ENCODE measurements around the gene TRIM65. TPM values are rescaled to one million over a fixed set of nuclear protein-coding genes. Genes with fewer than 3 reads are reported as not detected.

Gene TRIM65
- total and polyA plus RNA-seq, 2 experiments from 2014 or later = 13.8 to 54.0 TPM

DNA sequence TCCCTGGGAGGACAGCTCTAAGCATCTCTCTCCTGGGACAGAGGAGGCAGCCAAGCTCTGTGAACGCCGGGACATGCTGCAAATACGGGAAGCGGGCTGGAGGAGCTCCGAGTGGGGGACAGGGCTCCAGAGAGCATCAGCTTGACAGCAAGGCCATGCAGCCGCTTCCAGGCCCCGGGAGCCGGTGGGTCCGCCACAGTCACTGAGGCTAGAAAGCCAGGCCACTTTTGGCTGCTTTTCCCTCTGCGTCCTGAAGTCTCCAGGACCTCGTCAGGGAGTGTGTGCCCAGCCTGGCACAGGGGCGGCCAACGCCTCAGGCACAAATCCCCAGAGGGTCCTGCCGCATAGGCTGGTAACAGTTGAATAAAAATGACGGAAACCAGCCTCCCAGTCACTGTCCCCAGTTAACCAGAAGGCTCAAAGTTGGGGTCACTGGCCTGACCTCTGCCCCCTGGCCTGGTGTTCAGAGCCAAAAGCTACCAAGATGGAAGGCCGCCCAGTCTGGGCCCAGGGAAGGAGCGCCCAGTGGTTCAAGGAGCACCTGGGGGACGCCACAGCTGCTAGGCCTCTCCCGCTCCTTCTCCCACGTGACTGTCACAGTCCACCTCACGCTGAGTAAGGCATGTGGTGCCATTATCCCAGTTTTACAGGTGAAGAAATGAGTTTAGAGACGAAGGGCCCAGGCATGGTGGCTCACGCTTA, 3.2 kb upstream of the TRIM65 start:
- DNase-seq (ENCODE audit: low spot score) (no peak), ATAC-seq (no peak)
- Mint-ChIP-seq H3K4me1 (peaks cover 16% of the 10 kb centered on the region), H3K27me3 (ENCODE audit: insufficient read depth, low read depth, poor library complexity) (peaks cover 10% of the 10 kb centered on the region), H3K9me3 (no peaks in the 10 kb centered on the region), H3K36me3 (ENCODE audit: low read depth) (peaks cover 44% of the 10 kb centered on the region), H3K27ac (no peak overlapping the region), H3K4me3 (no peak overlapping the region)
- Histone ChIP-seq H4K20me1 (replicated peaks; ENCODE audit: insufficient read depth) (peaks cover 6% of the 10 kb centered on the region; the same call in 1 of the 2 replicates), H3K9me2 (ENCODE audit: insufficient read depth) (no peaks in the 10 kb centered on the region), H2AFZ (no peak overlapping the region), H3K79me2 (replicated peaks; ENCODE audit: insufficient read depth) (peaks cover 27% of the 10 kb centered on the region), H3K27ac (ENCODE audit: low read depth) (no peak overlapping the region), H3K4me2 (no peak overlapping the region), H3F3A (replicated peaks; ENCODE audit: low read depth) (peaks cover 44% of the 10 kb centered on the region), H3K36me3 (ENCODE audit: insufficient read depth) (peaks cover 13% of the 10 kb centered on the region), H3K4me3 (no peak overlapping the region), H3K4me1 (ENCODE audit: insufficient read depth) (peaks cover 18% of the 10 kb centered on the region), H3K27me3 (ENCODE audit: insufficient read depth) (no peaks in the 10 kb centered on the region)
- TF ChIP-seq, protein P1, sequence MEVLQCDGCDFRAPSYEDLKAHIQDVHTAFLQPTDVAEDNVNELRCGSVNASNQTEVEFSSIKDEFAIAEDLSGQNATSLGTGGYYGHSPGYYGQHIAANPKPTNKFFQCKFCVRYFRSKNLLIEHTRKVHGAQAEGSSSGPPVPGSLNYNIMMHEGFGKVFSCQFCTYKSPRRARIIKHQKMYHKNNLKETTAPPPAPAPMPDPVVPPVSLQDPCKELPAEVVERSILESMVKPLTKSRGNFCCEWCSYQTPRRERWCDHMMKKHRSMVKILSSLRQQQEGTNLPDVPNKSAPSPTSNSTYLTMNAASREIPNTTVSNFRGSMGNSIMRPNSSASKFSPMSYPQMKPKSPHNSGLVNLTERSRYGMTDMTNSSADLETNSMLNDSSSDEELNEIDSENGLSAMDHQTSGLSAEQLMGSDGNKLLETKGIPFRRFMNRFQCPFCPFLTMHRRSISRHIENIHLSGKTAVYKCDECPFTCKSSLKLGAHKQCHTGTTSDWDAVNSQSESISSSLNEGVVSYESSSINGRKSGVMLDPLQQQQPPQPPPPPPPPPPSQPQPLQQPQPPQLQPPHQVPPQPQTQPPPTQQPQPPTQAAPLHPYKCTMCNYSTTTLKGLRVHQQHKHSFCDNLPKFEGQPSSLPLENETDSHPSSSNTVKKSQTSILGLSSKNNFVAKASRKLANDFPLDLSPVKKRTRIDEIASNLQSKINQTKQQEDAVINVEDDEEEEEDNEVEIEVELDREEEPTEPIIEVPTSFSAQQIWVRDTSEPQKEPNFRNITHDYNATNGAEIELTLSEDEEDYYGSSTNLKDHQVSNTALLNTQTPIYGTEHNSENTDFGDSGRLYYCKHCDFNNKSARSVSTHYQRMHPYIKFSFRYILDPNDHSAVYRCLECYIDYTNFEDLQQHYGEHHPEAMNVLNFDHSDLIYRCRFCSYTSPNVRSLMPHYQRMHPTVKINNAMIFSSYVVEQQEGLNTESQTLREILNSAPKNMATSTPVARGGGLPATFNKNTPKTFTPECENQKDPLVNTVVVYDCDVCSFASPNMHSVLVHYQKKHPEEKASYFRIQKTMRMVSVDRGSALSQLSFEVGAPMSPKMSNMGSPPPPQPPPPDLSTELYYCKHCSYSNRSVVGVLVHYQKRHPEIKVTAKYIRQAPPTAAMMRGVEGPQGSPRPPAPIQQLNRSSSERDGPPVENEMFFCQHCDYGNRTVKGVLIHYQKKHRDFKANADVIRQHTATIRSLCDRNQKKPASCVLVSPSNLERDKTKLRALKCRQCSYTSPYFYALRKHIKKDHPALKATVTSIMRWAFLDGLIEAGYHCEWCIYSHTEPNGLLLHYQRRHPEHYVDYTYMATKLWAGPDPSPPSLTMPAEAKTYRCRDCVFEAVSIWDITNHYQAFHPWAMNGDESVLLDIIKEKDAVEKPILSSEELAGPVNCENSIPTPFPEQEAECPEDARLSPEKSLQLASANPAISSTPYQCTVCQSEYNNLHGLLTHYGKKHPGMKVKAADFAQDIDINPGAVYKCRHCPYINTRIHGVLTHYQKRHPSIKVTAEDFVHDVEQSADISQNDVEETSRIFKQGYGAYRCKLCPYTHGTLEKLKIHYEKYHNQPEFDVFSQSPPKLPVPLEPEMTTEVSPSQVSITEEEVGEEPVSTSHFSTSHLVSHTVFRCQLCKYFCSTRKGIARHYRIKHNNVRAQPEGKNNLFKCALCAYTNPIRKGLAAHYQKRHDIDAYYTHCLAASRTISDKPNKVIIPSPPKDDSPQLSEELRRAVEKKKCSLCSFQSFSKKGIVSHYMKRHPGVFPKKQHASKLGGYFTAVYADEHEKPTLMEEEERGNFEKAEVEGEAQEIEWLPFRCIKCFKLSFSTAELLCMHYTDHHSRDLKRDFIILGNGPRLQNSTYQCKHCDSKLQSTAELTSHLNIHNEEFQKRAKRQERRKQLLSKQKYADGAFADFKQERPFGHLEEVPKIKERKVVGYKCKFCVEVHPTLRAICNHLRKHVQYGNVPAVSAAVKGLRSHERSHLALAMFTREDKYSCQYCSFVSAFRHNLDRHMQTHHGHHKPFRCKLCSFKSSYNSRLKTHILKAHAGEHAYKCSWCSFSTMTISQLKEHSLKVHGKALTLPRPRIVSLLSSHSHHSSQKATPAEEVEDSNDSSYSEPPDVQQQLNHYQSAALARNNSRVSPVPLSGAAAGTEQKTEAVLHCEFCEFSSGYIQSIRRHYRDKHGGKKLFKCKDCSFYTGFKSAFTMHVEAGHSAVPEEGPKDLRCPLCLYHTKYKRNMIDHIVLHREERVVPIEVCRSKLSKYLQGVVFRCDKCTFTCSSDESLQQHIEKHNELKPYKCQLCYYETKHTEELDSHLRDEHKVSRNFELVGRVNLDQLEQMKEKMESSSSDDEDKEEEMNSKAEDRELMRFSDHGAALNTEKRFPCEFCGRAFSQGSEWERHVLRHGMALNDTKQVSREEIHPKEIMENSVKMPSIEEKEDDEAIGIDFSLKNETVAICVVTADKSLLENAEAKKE (CRISPR knock-in tag; IDR thresholded peaks at IDR 0.05) = no peak
- TF ChIP-seq STAT1 (IDR thresholded peaks at IDR 0.05; ENCODE audit: unreplicated experiment) (no peak), NANOG (IDR thresholded peaks at IDR 0.05; ENCODE audit: borderline replicate concordance) (no peak), JUNB (IDR thresholded peaks at IDR 0.05; ENCODE audit: unreplicated experiment) (no peak), POLR2AphosphoS5 (IDR thresholded peaks at IDR 0.05; ENCODE audit: low read depth) (no peak), EZH2 (IDR thresholded peaks at IDR 0.05; ENCODE audit: low read depth, unreplicated experiment) (no peak), ZNF114 (CRISPR knock-in tag; IDR thresholded peaks at IDR 0.05) (no peak), ZNF331 (CRISPR knock-in tag; IDR thresholded peaks at IDR 0.05; ENCODE audit: low read depth) (no peak)
- TF ChIP-seq, protein P2, sequence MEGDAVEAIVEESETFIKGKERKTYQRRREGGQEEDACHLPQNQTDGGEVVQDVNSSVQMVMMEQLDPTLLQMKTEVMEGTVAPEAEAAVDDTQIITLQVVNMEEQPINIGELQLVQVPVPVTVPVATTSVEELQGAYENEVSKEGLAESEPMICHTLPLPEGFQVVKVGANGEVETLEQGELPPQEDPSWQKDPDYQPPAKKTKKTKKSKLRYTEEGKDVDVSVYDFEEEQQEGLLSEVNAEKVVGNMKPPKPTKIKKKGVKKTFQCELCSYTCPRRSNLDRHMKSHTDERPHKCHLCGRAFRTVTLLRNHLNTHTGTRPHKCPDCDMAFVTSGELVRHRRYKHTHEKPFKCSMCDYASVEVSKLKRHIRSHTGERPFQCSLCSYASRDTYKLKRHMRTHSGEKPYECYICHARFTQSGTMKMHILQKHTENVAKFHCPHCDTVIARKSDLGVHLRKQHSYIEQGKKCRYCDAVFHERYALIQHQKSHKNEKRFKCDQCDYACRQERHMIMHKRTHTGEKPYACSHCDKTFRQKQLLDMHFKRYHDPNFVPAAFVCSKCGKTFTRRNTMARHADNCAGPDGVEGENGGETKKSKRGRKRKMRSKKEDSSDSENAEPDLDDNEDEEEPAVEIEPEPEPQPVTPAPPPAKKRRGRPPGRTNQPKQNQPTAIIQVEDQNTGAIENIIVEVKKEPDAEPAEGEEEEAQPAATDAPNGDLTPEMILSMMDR (conservative IDR thresholded peaks at IDR 0.05; ENCODE audit: low read depth in 2 of 2) = no peak
- TF ChIP-seq, protein P3, sequence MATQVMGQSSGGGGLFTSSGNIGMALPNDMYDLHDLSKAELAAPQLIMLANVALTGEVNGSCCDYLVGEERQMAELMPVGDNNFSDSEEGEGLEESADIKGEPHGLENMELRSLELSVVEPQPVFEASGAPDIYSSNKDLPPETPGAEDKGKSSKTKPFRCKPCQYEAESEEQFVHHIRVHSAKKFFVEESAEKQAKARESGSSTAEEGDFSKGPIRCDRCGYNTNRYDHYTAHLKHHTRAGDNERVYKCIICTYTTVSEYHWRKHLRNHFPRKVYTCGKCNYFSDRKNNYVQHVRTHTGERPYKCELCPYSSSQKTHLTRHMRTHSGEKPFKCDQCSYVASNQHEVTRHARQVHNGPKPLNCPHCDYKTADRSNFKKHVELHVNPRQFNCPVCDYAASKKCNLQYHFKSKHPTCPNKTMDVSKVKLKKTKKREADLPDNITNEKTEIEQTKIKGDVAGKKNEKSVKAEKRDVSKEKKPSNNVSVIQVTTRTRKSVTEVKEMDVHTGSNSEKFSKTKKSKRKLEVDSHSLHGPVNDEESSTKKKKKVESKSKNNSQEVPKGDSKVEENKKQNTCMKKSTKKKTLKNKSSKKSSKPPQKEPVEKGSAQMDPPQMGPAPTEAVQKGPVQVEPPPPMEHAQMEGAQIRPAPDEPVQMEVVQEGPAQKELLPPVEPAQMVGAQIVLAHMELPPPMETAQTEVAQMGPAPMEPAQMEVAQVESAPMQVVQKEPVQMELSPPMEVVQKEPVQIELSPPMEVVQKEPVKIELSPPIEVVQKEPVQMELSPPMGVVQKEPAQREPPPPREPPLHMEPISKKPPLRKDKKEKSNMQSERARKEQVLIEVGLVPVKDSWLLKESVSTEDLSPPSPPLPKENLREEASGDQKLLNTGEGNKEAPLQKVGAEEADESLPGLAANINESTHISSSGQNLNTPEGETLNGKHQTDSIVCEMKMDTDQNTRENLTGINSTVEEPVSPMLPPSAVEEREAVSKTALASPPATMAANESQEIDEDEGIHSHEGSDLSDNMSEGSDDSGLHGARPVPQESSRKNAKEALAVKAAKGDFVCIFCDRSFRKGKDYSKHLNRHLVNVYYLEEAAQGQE (IDR thresholded peaks at IDR 0.05; ENCODE audit: unreplicated experiment) = no peak
- TF ChIP-seq, protein P4, sequence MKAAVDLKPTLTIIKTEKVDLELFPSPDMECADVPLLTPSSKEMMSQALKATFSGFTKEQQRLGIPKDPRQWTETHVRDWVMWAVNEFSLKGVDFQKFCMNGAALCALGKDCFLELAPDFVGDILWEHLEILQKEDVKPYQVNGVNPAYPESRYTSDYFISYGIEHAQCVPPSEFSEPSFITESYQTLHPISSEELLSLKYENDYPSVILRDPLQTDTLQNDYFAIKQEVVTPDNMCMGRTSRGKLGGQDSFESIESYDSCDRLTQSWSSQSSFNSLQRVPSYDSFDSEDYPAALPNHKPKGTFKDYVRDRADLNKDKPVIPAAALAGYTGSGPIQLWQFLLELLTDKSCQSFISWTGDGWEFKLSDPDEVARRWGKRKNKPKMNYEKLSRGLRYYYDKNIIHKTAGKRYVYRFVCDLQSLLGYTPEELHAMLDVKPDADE (IDR thresholded peaks at IDR 0.05) = no peak
